ENCODE data around the gene KCNQ1OT1. TPM values are rescaled to one million over a fixed set of nuclear protein-coding genes. Genes with fewer than 3 reads are reported as not detected.

Gene KCNQ1OT1
- total RNA-seq, 1 experiment from 2014 or later: 1.2 TPM

DNA sequence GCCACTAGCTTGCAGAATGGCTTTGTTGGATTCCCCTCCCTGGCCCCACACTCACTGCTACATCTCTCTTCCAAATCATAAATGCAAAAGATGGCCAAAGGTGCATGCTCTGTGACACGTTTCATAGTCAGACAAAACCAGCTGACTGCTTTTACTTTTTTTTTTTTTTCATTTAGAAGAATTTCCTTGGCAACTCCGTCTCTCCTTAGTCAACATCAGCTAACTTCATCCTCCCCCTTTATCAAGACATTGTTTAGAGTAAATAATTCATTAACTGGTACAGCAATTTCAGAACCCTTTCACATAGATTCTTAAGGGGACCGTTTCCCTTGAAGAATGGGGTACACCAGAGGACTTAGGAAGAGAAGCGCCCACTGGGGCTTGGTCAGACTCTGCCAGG is 16.0 kb downstream of the KCNQ1OT1 start:
- H3K4ac ChIP-seq (ENCODE audit: low read depth, low read length): no peak overlapping the region
- no peak overlapping the region for H2AK5ac ChIP-seq (ENCODE audit: insufficient read length, low read length)
- H3K56ac ChIP-seq (ENCODE audit: insufficient read length, low read depth, low read length): no peak overlapping the region
- peaks cover 7% of the 10 kb centered on the region for H3K27me3 Mint-ChIP-seq (ENCODE audit: low read depth)
- H3K79me1 ChIP-seq (ENCODE audit: insufficient read depth, low read depth, low read length, poor library complexity, severe bottlenecking): no peaks in the 10 kb centered on the region
- H2BK15ac ChIP-seq (ENCODE audit: low read depth, low read length): no peak overlapping the region
- TF ChIP-seq, protein P1, sequence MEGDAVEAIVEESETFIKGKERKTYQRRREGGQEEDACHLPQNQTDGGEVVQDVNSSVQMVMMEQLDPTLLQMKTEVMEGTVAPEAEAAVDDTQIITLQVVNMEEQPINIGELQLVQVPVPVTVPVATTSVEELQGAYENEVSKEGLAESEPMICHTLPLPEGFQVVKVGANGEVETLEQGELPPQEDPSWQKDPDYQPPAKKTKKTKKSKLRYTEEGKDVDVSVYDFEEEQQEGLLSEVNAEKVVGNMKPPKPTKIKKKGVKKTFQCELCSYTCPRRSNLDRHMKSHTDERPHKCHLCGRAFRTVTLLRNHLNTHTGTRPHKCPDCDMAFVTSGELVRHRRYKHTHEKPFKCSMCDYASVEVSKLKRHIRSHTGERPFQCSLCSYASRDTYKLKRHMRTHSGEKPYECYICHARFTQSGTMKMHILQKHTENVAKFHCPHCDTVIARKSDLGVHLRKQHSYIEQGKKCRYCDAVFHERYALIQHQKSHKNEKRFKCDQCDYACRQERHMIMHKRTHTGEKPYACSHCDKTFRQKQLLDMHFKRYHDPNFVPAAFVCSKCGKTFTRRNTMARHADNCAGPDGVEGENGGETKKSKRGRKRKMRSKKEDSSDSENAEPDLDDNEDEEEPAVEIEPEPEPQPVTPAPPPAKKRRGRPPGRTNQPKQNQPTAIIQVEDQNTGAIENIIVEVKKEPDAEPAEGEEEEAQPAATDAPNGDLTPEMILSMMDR (conservative IDR thresholded peaks at IDR 0.05): no peak
- H2BK120ac ChIP-seq (ENCODE audit: low read depth, low read length, poor library complexity, severe bottlenecking): no peak overlapping the region
- H3K14ac ChIP-seq (ENCODE audit: insufficient read depth, low read length): no peak overlapping the region
- H3K9ac ChIP-seq (ENCODE audit: extremely low read depth, insufficient read length, low read length): no peak overlapping the region
- no peak overlapping the region for H4K5ac ChIP-seq (ENCODE audit: insufficient read length, low read depth, low read length)
- H3K27me3 ChIP-seq (ENCODE audit: insufficient read depth, low read length): no peaks in the 10 kb centered on the region
- H3K23me2 ChIP-seq (ENCODE audit: insufficient read length, low read depth, low read length, poor library complexity, severe bottlenecking): no peaks in the 10 kb centered on the region
- no peak overlapping the region for H3T11ph ChIP-seq (ENCODE audit: low read length)
- no peaks in the 10 kb centered on the region for H3K9me3 Mint-ChIP-seq
- no peak overlapping the region for H3K27ac ChIP-seq (ENCODE audit: insufficient read length, low read depth, low read length)
- peaks cover 13% of the 10 kb centered on the region; the same call in 1 of the 2 replicates for H3K4me1 ChIP-seq (ENCODE audit: insufficient read depth, low read length)
- no peak overlapping the region for H3K4me3 Mint-ChIP-seq
- no peak overlapping the region for H3K4me2 ChIP-seq (ENCODE audit: insufficient read depth, insufficient read length, low read length)
- H2BK20ac ChIP-seq (ENCODE audit: low read depth, low read length, poor library complexity, severe bottlenecking): no peak overlapping the region
- H3K4me1 Mint-ChIP-seq: peaks cover 42 to 55% of the 10 kb centered on the region in 2 experiments
- peaks cover 0 to 4% (median 0%) of the 10 kb centered on the region in 3 experiments; a peak in 2 of 7 replicates for H3K36me3 Mint-ChIP-seq (ENCODE audit: insufficient read depth in 1 of 3, low read depth in 3 of 3)
- no peak overlapping the region for H4K91ac ChIP-seq (ENCODE audit: insufficient read length, low read depth, low read length)
- no peak overlapping the region for H2AFZ ChIP-seq (ENCODE audit: low read length)
- H4K8ac ChIP-seq (replicated peaks; ENCODE audit: insufficient read length, low read depth, low read length): no peak overlapping the region
- no peak for DNase-seq
- no CpG with 5 or more reads among the region's 4 CpGs for WGBS (ENCODE audit: extremely low coverage, insufficient read length, low lambda C conversion rate)
- no peaks in the 10 kb centered on the region; the same call in 1 of the 2 replicates for H3K79me2 ChIP-seq (ENCODE audit: insufficient read depth, low read length)
- no peaks in the 10 kb centered on the region for H4K20me1 ChIP-seq (ENCODE audit: control insufficient read depth, insufficient read depth, insufficient read length)
- no peak overlapping the region for H3K23ac ChIP-seq (ENCODE audit: insufficient read length, low read depth, low read length)
- no peak overlapping the region for H3K18ac ChIP-seq (ENCODE audit: insufficient read length, low read depth, low read length)
- H3K9me3 ChIP-seq (ENCODE audit: control insufficient read depth, low read depth, low read length): no peaks in the 10 kb centered on the region
- H3K27ac Mint-ChIP-seq: no peak overlapping the region
- no peak overlapping the region for H2BK12ac ChIP-seq (ENCODE audit: insufficient read length, low read depth, low read length)
- no peak overlapping the region for H2BK5ac ChIP-seq (ENCODE audit: insufficient read length, low read length)
